Activated gamma-delta T cell treated with anti-CD3 and anti-CD28 coated beads, Interleukin-2, amount 50 U/mL, for 16 hours (primary cell): ENCODE results near the gene INO80.

ENCODE experiments used
- DNase-seq: peaks from one replicate; pipeline ENCODE4 v3.0.0-alpha.2; 2020; ENCODE audit warnings: low read depth

The INO80 gene

DNA sequence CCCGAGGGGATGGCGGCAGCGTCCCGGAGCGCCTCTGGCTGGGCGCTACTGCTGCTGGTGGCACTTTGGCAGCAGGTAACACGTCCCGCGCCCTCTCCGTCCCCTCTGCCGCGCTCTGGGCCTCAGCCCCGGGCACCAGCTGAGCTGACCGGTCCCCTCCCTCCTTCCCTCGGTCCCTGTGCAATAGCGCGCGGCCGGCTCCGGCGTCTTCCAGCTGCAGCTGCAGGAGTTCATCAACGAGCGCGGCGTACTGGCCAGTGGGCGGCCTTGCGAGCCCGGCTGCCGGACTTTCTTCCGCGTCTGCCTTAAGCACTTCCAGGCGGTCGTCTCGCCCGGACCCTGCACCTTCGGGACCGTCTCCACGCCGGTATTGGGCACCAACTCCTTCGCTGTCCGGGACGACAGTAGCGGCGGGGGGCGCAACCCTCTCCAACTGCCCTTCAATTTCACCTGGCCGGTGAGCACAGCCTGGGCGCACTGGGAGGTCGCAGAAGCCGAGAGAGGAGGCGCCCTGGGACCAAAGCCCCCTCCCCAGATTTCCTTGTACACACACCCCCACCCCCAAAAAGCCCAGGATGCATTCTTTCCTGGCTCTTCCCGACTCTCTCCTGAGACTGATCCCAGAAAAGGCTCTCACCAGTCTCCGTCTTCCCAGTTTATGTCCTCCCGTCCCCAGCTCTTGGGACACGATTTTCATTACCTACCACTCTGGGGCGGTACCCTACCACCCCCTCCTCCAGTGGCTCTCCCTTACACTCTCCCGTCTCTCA lies 186.2 kb downstream of the INO80 start:
- no peak for DNase-seq
